Glomerular endothelial cell (primary cell): Measurements from ENCODE around the gene AQP9. TPM values are rescaled to one million over a fixed set of nuclear protein-coding genes. Genes with fewer than 3 reads are reported as not detected.
"Not testable (repeated sequence)": the region's sequence is repeated elsewhere in the genome, so short reads cannot be mapped to it uniquely, and the experiment has no call there.

Experiments used
- DNase-seq: peaks from one replicate; pipeline ENCODE4 v3.0.0-alpha.2; 2011; ENCODE audit warnings: low read depth, low spot score; ENCODE audit errors: extremely low read depth
- total RNA-seq: library from RNA; depleted of rRNA; stranded (reverse); fragments of >200 nt; gene quantifications from 2 replicates; pipeline ENCODE4 v1.2.3, GENCODE V29; 2015

AQP9 gene
- total RNA-seq, 1 donor from 2014 or later, result not detected

DNA sequence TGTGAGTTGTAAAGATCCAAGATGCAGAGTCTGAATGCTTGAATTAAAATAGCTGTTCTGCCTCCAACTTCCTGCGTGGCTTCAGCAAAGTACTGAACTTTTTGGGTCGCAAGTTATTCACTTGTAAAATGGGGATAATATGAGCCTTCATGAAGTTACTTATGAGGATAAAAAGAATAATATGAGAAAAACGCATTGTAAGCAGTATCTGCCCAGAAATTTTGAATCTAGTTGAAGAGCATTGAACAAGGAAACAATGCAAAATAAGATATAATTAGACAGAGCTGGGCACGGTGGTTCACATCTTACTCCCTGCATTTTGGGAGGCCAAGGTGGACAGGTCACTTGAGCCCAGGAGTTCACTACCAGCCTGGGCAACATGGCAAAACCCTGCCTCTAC lies 37.8 kb downstream of the AQP9 start:
- no peak for DNase-seq

DNA sequence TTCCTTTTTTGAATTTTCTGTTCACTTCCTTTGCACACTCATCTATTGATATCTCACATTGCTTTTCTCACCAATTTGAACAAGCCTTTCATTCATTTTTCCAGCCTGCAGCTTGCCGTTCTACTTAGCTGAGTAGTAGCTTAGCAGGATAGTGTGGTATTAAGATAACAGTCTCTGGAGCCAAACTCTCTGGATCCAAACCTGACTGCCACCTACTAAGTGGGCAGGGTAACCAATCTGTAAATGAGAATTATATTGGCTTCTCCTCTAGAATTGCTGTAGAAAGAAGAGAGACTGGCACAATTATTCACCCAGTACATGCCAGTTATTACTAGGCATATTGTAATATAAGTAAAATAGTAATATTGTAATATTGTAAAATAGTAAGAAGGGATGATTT lies 40.5 kb downstream of the AQP9 start:
- DNase-seq, result no peak

DNA sequence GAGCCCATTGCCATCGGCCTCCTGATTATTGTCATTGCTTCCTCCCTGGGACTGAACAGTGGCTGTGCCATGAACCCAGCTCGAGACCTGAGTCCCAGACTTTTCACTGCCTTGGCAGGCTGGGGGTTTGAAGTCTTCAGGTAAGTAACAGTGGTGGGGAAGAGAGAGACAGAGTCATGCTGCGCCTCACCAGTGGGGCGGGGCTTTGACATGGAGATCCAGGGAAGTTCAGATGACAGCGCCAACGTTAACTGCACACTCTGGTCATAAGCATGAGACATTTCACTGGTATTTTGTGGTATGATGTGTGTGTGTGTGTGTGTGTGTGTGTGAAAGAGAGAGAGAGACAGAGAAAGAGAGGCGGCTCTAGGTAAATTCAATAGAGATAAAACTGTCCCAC lies 41.0 kb downstream of the AQP9 start:
- DNase-seq, result no peak

DNA sequence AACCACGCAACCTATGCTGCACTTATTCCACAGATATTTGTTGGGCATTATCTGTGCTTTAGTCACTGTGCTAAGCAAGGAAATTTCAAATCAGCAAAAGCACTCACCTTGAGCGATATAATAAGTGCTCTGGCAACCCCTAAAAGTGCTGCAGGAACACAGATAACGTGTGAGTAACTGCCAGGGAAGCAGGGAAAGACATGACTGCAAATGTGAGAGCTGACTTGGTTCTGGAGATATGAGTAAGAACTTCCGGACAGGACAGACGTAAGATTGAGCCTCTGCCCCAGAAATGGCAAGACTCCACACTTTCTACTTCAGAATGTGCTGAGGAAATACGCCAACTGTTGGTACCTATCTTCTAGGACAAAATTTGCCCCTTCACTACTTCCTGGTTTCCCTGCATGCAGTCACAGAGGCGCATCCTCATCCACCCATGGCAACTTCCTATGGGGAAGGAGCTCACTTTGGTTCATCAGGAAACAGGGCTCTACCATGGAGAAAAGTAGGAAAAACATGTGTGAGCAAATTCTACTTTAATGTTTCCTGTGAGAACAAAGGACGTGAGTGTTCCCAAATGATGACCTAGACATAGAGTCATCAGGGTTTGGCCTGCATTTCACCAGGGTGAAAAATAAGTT lies 41.7 kb downstream of the AQP9 start:
- peak; percentile 56 for DNase-seq

DNA sequence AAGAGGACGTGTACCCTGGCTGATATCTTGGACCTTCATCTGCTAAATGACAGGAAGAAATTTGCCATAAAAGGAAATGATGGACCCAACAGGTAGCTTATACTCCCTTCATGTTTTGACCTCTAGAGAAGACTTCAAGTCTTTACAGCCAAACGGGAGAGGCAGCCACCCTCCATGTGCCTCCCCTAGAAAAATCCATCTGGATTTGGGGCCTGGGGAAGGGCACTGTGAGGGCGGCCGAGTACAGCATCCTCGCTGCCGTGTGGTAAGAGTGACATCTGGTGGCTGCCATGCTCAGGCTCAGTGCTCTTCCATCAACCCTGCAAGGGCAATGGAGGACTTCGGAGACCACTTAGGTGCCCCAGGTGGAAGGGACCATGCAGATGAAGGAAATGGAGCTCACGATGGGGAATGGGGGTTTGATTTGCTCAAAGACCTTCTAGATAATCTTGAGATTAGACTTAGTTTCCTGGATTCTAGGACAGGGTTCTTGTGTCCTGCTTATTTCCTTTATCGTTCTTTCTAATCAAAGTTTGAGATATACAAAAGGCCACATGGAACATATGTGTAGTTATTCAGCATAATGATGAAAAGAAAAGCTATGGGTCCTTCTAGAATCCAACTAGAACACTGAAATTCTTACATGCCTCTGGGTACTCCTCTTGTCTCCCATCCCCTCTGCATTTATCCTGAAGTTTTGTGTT lies 44.4 kb downstream of the AQP9 start:
- no peak for DNase-seq

DNA sequence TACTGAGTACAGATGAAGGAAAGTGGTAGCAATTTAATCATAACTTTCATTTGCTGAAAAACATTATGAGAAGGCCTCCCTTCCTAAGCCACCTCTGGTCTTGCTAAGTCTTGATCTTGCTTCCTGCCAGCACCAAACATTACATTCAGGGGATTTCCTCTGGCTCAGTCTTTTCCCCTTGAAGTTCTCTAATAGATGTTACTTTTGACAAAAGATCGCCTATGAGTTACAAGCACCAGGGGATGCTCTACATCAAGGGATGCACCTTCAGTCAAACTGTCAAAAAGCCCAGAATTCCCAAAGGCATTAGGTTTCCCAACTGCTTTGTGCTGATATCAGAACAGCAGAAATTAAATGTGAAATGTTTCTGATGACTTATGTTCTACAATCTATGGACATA lies 47.3 kb downstream of the AQP9 start:
- no peak for DNase-seq

DNA sequence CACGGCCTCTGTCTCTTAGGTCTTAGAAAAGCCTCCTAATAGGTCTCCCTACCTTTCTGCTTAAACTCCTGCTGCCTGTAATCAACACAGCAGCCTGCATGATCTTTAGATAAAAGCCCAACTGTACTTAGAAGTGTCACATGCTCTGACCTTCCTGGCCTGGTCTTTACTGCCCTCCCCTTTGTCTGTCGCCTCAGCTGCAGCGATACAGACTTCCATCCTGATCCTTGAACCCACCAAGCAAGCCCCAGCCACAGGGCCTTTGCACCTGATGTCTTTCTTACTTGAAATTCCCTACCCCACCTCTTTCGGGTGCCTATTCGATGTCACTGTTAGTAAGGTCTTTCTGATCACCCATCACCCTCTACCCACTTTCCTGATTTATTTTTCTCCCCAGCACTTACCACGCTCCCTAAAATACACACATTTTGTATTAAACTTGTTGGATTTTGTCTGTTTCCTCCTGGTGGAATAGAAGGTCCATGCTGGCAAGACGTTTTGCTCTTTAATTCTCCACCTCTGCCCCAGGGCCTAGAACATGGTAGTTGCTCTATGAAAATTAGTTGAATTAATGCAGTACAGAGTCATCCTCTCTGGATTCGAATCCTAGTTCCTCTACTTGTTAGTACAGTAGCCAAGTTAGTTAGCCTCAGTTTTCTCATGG lies 51.1 kb downstream of the AQP9 start:
- no peak for DNase-seq

DNA sequence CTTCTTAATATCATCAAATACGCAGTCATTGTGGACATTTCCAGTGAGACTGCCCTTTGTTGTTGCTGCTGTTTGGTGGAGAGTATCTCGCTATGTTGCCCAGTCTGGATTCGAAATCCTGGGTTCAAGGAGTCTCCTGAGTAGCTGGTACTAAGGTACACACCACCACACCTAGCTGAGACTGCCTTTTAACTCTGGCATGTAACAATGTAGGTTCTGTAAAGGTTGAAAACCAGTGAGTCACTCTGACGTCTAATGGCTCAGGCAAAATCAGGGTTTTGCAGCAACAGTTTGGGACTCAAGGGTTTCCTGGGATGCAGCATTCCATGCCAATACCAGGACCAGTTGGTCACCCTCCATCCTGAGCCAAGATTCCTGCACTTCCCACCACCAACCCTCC lies 52.2 kb downstream of the AQP9 start:
- no peak for DNase-seq

DNA sequence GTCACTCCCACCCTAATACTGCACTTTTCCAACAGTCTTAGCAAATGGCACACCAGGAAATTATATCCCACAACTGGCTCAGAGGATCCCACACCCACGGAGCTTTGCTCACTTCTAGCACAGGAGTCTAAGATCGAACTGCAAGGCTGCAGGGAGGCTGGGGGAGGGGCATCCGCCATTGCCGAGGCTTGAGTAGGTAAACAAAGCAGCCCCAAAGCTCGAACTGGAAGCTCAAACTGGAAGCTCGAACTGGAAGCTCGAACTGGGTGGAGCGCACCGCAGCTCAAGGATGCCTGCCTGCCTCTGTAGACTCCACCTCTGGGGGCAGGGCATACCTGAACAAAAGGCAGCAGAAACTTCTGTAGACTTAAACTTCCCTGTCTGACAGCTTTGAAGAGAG lies 55.5 kb downstream of the AQP9 start:
- not testable (repeated sequence) for DNase-seq

DNA sequence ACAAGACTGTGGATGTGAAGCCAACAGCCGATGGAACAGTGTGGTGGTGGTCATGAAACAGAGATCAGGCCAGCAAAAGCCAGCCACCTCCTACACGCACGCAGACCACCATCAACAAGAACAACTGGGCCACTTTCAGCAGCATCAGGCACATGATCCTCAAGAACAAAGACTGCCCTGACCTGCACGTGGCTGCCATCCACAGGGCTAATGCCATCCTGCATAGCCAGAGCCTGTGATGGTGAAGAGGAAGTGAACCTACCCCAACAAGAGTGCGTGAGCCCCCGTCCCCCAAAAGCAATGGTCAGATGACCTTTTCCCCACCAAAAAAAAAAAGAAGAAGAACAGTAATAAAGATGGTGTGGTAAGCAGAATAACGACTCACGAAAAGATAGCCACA lies 62.6 kb downstream of the AQP9 start:
- DNase-seq, result no peak

DNA sequence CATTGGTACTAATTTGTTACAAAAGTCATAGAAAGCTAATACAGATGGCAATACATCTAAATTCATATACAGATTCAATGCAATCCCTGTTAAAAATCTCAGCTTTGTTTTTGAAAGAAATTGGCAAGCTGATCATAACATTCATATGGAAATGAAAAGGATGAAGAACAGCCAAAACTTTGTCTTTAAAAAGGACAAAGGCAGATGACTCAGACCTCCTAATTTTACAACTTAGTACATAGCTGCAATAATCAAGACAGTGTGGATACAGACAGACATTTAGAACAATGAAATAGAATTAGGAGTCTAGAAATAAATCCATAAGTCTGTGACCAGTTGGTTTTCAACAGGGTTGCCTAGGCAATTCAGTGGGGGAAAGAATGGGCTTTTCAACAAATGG lies 63.3 kb downstream of the AQP9 start:
- no peak for DNase-seq

DNA sequence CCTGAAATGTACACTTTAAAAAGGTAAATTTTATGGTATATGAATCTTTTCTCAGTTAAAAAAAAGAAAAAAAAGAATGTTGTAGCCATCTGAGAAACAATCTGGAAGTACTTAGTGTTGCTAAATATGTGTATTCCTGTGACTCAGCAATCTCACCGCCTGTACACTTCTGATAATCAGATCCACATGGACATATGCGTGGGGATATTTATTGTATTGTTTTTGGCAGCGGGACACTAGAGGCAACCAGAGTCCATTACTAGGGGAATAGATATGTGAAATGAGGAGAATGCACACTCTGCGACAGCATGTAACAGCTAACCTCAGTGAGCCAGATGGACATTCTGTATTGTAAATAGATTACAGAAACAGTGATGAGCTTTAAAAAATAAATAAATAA lies 65.4 kb downstream of the AQP9 start:
- DNase-seq, result peak; percentile 55

DNA sequence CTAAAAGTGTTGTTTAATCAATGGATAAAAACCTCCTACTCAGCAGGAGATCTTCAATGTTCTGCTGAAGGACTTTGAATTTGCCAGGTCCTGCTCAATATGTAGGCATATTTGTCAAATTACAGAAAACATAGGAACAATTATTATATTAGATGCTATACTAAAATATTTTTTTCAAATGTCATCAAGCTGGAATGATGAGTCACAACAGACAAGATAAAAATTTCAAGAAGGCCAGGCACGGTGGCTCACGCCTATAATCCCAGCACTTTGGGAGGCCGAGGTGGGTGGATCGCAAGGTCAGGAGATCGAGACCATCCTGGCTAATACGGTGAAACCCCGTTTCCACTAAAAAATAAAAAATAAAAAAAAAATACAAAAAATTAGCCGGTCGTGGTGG lies 68.0 kb downstream of the AQP9 start:
- no peak for DNase-seq

DNA sequence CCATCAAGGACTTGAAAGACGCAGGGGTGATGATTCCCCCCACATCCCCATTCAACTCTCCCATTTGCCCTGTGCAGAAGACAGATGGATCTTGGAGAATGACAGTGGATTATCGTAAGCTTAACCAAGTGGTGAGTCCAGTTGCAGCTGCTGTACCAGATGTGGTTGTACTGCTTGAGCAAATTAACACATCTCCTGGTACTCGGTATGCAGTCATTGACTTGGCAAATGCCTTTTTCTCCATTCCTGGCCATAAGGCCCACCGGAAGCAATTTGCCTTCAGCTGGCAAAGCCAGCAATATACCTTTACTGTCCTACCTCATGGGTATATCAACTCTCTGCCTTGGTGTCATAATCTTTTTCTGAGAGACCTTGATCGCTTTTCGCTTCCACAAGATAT lies 70.0 kb downstream of the AQP9 start:
- not testable (repeated sequence) for DNase-seq

DNA sequence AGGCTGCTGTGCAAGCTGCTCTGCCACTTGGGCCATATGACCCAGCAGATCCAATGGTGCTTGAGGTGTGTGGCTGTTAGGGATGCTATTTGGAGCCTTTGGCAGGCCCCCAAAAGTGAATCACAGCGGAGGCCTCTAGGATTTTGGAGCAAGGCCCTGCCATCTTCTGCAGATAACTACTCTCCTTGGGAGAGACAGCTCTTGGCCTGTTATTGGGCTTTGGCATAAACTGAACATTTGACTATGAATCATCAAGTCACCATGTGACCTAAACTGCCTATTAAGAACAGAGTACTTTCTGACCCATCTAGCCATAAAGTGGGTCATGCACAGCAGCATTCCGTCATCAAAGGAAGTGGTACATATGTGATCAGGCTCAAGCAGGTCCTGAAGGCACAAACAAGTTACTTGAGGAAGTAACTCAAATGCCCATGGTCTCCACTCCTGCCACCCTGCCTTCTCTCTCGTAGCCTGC lies 70.9 kb downstream of the AQP9 start:
- DNase-seq, result not testable (repeated sequence)

DNA sequence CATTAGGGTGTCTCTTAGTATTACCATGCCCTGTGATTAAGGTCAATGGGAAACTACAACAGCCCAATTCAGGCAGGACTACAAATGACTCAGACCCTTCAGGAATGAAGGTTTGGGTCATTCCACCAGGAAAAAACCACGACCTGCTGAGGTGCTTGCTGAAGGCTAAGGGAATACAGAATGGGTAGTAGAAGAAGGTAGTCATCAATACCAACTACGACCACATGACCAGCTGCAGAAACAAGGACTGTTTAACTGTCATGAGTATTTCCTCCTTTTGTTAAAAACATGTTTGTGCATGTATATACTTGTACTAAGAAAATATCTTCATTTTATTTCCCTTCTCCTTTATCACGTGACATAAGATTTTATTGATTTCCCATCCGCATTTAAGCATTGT lies 71.8 kb downstream of the AQP9 start:
- DNase-seq, result not testable (repeated sequence)

DNA sequence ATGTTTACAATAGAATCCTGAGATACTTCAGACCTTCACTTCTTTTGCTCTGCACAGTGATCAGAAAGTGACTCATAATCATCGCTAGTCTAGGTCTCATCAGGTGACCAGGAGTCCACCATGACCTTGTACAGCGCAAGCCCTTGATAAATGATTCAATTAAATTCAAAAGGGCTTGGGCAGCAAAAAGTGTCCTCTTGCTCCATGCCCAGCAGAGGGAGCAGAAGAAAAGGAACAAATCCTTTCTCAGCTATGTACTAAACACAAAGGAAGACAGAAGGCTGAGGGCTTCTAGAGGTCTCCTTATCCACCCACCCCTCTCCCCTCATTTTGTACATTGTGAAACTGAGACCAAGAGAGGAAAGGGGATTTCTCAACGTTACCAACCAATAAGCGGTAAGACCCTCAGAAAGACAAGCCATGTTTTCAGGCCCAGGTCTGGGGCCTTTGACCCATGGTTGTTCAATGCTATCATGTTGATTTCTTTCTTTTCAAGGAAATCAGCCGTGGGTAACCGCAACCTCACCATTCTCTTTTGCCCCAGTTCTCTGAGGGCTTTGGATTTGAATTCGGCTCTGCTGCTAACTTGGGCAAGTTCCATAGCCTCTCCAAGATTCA lies 74.8 kb downstream of the AQP9 start:
- DNase-seq, result no peak

DNA sequence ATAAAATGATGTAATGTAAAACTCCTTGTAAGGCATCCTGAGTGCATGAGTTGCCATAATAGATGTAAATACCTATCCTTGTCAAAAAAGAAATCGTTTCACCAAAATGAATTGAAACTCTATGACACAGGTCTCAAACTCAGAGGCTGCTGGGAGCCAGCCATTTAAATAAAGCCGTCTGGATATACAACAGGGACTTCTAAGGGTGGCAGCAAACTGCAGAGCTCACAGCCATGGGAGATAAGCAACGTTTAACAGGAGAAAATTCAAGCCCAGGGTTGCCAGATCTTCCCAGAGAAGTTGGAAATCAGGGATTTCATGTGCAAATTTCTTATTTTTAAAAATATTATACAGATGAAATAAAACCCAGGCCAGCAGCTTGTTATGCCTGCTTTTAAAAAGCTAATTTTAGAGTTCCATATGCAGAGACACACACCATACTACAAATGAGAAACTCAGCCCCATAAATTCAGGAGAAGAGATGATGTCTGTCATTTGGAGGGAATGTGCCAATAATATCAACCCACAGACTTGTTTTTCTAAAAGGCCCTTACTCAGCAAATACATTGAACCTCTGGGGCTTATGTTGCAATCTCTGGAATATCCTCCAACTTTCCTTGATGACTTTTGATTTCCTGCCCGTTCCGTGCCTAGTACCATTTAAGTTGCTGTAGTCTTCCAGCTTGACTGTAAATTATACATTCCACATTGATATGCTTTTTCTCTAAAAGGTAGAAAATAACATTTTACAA lies 75.6 kb downstream of the AQP9 start:
- no peak for DNase-seq

DNA sequence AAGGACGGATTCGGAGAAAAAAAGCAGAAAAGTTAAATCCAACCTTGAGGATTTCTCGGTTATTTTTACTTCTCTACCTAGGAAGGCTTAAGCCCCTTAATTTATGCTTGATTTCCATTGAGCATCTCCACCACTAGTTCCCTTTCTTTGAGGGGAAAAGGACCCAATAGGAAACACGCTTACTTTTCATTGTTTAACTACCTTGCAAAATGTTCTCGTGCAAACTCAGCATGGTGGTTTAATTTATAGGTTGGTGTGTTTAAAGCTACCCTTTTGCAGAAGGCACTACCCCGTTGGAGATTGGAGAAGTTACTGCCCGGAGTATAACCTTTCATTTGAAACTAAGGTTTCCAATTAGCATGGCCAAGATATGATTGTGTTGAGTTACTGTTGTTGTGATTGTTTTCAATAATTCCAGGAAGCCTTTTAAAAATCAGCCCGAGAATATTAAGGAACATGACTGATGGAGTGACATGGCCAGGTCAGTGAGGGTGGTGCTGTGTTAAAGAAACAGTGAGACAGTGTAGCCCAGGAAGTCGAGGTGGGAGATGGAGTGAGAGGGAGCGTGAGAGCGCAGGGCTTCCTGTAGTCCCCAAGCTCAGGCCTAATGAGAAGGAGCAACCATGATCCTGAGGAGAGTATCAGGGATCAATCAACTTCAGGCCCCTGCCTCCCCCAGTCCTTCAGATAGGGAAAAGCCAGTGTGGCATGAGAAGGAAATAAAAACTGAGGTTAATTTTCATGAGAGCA lies 76.6 kb downstream of the AQP9 start:
- no peak for DNase-seq

DNA sequence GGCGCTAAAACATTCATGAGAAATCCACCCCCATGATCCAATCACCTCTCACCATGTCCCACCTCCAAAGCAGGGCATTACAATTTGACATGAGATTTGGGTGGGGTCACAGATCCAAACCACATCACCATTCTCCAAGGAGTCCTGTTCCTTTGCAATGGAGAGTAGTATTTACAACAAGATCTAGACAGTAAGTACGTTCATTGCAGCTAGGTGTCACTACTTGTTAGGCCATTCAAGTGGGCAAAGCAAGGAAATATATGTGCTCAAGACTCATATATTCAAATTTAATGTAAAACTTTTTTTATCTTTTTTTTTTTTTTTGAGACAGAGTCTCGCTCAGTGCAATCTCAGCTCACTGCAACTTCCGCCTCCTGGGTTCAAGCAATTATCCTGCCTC lies 79.3 kb downstream of the AQP9 start:
- DNase-seq, result no peak
